IPS-20b (cell line): Measurements from ENCODE around the gene RALGAPB.
"Not testable (repeated sequence)": the region's sequence is repeated elsewhere in the genome, so short reads cannot be mapped to it uniquely, and the experiment has no call there.

Source experiments
- H3K27ac ChIP-seq: one replicate; pipeline ENCODE4 v1.5.1; 2013; ENCODE audit warnings: low read length
- H3K27me3 ChIP-seq: 2 replicates; pipeline ENCODE4 v1.6.1; 2013; ENCODE audit warnings: mild to moderate bottlenecking, low read length, inconsistent platforms; ENCODE audit not compliant: insufficient read depth
- H3K36me3 ChIP-seq: 2 replicates; pipeline ENCODE4 v1.6.1; 2013; ENCODE audit warnings: low read depth, mild to moderate bottlenecking, inconsistent platforms, low read length, moderate library complexity; ENCODE audit not compliant: insufficient read depth
- H3K4me1 ChIP-seq: 2 replicates; pipeline ENCODE4 v1.6.1; 2013; ENCODE audit warnings: mild to moderate bottlenecking, control low read depth, inconsistent platforms, low read length, moderate library complexity; ENCODE audit not compliant: insufficient read depth
- H3K4me3 ChIP-seq: 2 replicates; pipeline ENCODE4 v1.5.1; 2013; ENCODE audit warnings: mild to moderate bottlenecking, low read length, inconsistent platforms
- H3K9ac ChIP-seq: 2 replicates; pipeline ENCODE4 v1.6.1; 2013; ENCODE audit warnings: low read depth, mild to moderate bottlenecking, inconsistent platforms, low read length, moderate library complexity
- H3K9me3 ChIP-seq: 2 replicates; pipeline ENCODE4 v1.6.1; 2013; ENCODE audit warnings: mild to moderate bottlenecking, low read depth, low read length, inconsistent platforms; ENCODE audit not compliant: insufficient read depth

Gene RALGAPB

GRCh38 chr20:38434301-38434741 is 38.3 kb upstream of the RALGAPB start:
- Histone ChIP-seq H3K27me3 (no peaks in the 10 kb centered on the region), H3K36me3 (peaks cover 52% of the 10 kb centered on the region)

GRCh38 chr20:38434770-38435554 is 37.7 kb upstream of the RALGAPB start, which contains the start of gene SNHG17:
Gene SNHG17 (minus strand): TSS chr20:38435328.
- no peaks in the 10 kb centered on the region for H3K27me3 ChIP-seq
- H3K9ac ChIP-seq = peak within 1 kb of the TSS; percentile 99
- peaks cover 45% of the 10 kb centered on the region for H3K36me3 ChIP-seq
- no peaks in the 10 kb centered on the region for H3K9me3 ChIP-seq
- H3K4me1 ChIP-seq = peaks cover 9% of the 10 kb centered on the region
- peak within 1 kb of the TSS; percentile 98 for H3K4me3 ChIP-seq
- H3K27ac ChIP-seq = peak within 1 kb of the TSS; percentile 79

More at GRCh38 chr20:38434301-38434741, 38.3 kb upstream of the RALGAPB start:
- Histone ChIP-seq H3K27ac (peak overlapping the region; percentile 79), H3K4me1 (peaks cover 9% of the 10 kb centered on the region), H3K4me3 (peak overlapping the region; percentile 98), H3K9me3 (no peaks in the 10 kb centered on the region), H3K9ac (peak overlapping the region; percentile 99)

- Histone ChIP-seq H3K9me3 (no peaks in the 10 kb centered on the region), H3K27me3 (no peaks in the 10 kb centered on the region), H3K36me3 (peaks cover 42% of the 10 kb centered on the region), H3K4me3 (no peak overlapping the region), H3K27ac (no peak overlapping the region), H3K9ac (no peak overlapping the region), H3K4me1 (peaks cover 9% of the 10 kb centered on the region)
Observed at GRCh38 chr20:38435555-38435939, 37.1 kb upstream of the RALGAPB start.

- no peak overlapping the region for H3K9ac ChIP-seq
Observed at GRCh38 chr20:38437796-38438195, 34.8 kb upstream of the RALGAPB start.

GRCh38 chr20:38441110-38441509 is 31.5 kb upstream of the RALGAPB start:
- H3K27ac ChIP-seq, H3K36me3 ChIP-seq, H3K9ac ChIP-seq, H3K4me1 ChIP-seq, H3K4me3 ChIP-seq, H3K9me3 ChIP-seq, H3K27me3 ChIP-seq: not testable (repeated sequence)

More at GRCh38 chr20:38437796-38438195, 34.8 kb upstream of the RALGAPB start:
- H3K4me1 ChIP-seq = peaks cover 9% of the 10 kb centered on the region
- no peak overlapping the region for H3K27ac ChIP-seq
- H3K9me3 ChIP-seq = no peaks in the 10 kb centered on the region
- H3K36me3 ChIP-seq = peaks cover 20% of the 10 kb centered on the region
- H3K4me3 ChIP-seq = no peak overlapping the region
- H3K27me3 ChIP-seq = no peaks in the 10 kb centered on the region

GRCh38 chr20:38441916-38442315 is 30.7 kb upstream of the RALGAPB start:
- no peaks in the 10 kb centered on the region for H3K36me3 ChIP-seq
- no peak overlapping the region for H3K9ac ChIP-seq
- no peaks in the 10 kb centered on the region for H3K27me3 ChIP-seq
- H3K4me3 ChIP-seq = no peak overlapping the region
- H3K9me3 ChIP-seq = no peaks in the 10 kb centered on the region
- H3K4me1 ChIP-seq = no peaks in the 10 kb centered on the region
- no peak overlapping the region for H3K27ac ChIP-seq

GRCh38 chr20:38445381-38445796 is 27.3 kb upstream of the RALGAPB start:
- Histone ChIP-seq H3K27ac (no peak overlapping the region), H3K9me3 (no peaks in the 10 kb centered on the region), H3K4me3 (no peak overlapping the region), H3K4me1 (peaks cover 4% of the 10 kb centered on the region; the same call in 1 of the 2 replicates), H3K9ac (no peak overlapping the region), H3K27me3 (no peaks in the 10 kb centered on the region), H3K36me3 (peaks cover 23% of the 10 kb centered on the region)

- peaks cover 4% of the 10 kb centered on the region; the same call in 1 of the 2 replicates for H3K4me1 ChIP-seq
- no peaks in the 10 kb centered on the region for H3K27me3 ChIP-seq
- peak overlapping the region; percentile 92; the same call in 1 of the 2 replicates for H3K4me3 ChIP-seq
- H3K9me3 ChIP-seq = no peaks in the 10 kb centered on the region
- H3K9ac ChIP-seq = no peak overlapping the region
- no peak overlapping the region for H3K27ac ChIP-seq
- peaks cover 28% of the 10 kb centered on the region for H3K36me3 ChIP-seq
Observed at GRCh38 chr20:38445901-38446425, 26.7 kb upstream of the RALGAPB start.

GRCh38 chr20:38446441-38447209 is 26.0 kb upstream of the RALGAPB start:
- Histone ChIP-seq H3K9ac (peak overlapping the region; percentile 95), H3K4me1 (peaks cover 4% of the 10 kb centered on the region; the same call in 1 of the 2 replicates), H3K36me3 (peaks cover 28% of the 10 kb centered on the region), H3K27me3 (no peaks in the 10 kb centered on the region), H3K9me3 (no peaks in the 10 kb centered on the region), H3K4me3 (peak overlapping the region; percentile 92), H3K27ac (peak overlapping the region; percentile 40)

- Histone ChIP-seq H3K4me1 (peaks cover 4% of the 10 kb centered on the region; the same call in 1 of the 2 replicates), H3K4me3 (peak overlapping the region; percentile 92), H3K9me3 (no peaks in the 10 kb centered on the region), H3K27me3 (no peaks in the 10 kb centered on the region), H3K36me3 (peaks cover 28% of the 10 kb centered on the region), H3K27ac (peak overlapping the region; percentile 40), H3K9ac (peak overlapping the region; percentile 95)
Observed at GRCh38 chr20:38447251-38447661, 25.4 kb upstream of the RALGAPB start.

GRCh38 chr20:38447931-38448675 is 24.5 kb upstream of the RALGAPB start:
- Histone ChIP-seq H3K36me3 (peaks cover 28% of the 10 kb centered on the region), H3K9ac (no peak overlapping the region), H3K27ac (no peak overlapping the region), H3K9me3 (no peaks in the 10 kb centered on the region), H3K4me1 (peaks cover 4% of the 10 kb centered on the region; the same call in 1 of the 2 replicates), H3K4me3 (peak overlapping the region; percentile 92; the same call in 1 of the 2 replicates), H3K27me3 (no peaks in the 10 kb centered on the region)
